Retinal pigment epithelial cell (primary cell): Measurements from ENCODE around the gene KLK13.

Experiments
- DNase-seq: peaks from one replicate; pipeline ENCODE4 v3.0.0-alpha.2; 2010; ENCODE audit warnings: low read depth
- H3K4me3 ChIP-seq: 2 replicates; pipeline ENCODE4 v1.5.1; 2011; ENCODE audit warnings: mild to moderate bottlenecking, low read length, control low read depth, moderate library complexity
- CTCF ChIP-seq: conservative IDR thresholded peaks from 2 replicates; pipeline ENCODE4 v1.5.1; 2011; ENCODE audit warnings: low read depth, low read length, control low read depth, inconsistent platforms

The KLK13 gene

GRCh38 chr19:51024924-51025323 lies 40.0 kb downstream of the KLK13 start:
- no peak for TF ChIP-seq CTCF
- no peak for DNase-seq
- H3K4me3 ChIP-seq, result no peak overlapping the region

GRCh38 chr19:51023946-51024345 lies 40.9 kb downstream of the KLK13 start:
- no peak for DNase-seq

DNA sequence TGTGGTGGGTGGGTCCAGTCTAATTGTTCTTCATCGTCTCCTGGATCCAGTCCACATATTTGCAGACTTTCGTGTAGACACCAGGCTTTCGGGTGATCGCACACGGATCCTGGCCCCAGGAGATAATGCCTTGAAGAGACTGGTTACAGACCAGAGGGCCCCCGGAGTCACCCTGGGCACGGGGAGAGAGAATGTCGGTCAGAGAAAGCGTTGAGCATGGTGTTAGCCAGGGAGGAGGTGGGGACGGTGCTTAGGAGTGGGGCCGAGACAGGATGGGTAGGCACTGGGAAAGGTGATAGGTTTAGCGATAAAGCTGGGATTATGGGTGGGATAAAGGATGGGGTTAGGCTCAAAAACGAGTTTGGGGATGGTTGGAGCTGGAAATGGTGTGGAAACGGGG lies 42.4 kb downstream of the KLK13 start:
- no peak for DNase-seq
- no peak for TF ChIP-seq CTCF

More at GRCh38 chr19:51023946-51024345, 40.9 kb downstream of the KLK13 start:
- no peak for TF ChIP-seq CTCF
- H3K4me3 ChIP-seq, result no peak overlapping the region

DNA sequence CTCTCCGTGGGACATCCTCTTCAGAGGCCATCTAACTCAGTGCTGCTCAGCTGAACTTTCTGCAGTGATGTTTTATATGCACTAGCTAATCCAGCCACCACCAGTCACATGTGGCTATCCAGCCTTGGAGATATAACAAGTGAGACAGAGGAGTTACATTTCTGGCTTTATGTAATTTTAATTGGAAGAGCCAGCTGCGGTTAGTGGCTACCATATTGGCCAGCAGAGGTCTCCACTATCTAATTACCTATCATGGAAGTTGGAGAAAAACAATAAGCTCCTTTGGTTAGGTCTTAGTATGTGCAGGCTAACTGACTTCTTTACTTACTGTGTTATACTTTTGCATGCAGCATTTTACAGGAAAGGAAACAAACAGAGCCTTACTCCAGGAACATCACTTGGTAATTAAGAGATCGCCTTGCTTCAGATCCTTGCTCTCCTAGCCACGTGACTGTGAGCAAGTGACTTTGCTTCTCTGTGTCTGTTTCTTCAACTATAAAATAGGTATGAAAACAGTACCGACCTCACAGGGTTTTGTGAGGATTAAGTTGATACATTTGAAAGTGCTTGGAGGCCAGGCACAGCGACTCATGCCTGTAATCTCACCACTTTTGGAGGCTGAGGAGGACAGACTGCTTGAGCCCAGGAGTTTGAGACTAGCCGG lies 43.8 kb downstream of the KLK13 start:
- DNase-seq, result peak; percentile 48
- peak; percentile 73 for TF ChIP-seq CTCF
- no peak overlapping the region for H3K4me3 ChIP-seq

More for the DNA sequence above, 42.4 kb downstream of the KLK13 start:
- H3K4me3 ChIP-seq, result no peak overlapping the region

- H3K4me3 ChIP-seq, result peak within 1 kb of the TSS; percentile 33
- no peak for TF ChIP-seq CTCF
- no peak for DNase-seq
These were observed 45.4 kb downstream of the KLK13 start, which contains the start of gene KLK10 for GRCh38 chr19:51019544-51019925. Gene KLK10 (minus strand): TSS chr19:51019709. CDS start chr19:51019130, 579 bp downstream.

- no peak for TF ChIP-seq CTCF
- H3K4me3 ChIP-seq, result peak overlapping the region; percentile 33
- DNase-seq, result no peak
These were observed 45.9 kb downstream of the KLK13 start for GRCh38 chr19:51018745-51019543.
